HG03039 (cell line): ENCODE measurements around the gene SNPH.

Experiments
- ATAC-seq: cut with Tn5 transposase; IDR thresholded peaks from one replicate; pipeline ENCODE4 v1.9.1; 2021; ENCODE audit warnings: mild to moderate bottlenecking, moderate library complexity; ENCODE audit not compliant: unreplicated experiment

The SNPH gene

GRCh38 chr20:1305712-1306111 lies 39.6 kb downstream of the SNPH start:
- ATAC-seq = no peak

DNA sequence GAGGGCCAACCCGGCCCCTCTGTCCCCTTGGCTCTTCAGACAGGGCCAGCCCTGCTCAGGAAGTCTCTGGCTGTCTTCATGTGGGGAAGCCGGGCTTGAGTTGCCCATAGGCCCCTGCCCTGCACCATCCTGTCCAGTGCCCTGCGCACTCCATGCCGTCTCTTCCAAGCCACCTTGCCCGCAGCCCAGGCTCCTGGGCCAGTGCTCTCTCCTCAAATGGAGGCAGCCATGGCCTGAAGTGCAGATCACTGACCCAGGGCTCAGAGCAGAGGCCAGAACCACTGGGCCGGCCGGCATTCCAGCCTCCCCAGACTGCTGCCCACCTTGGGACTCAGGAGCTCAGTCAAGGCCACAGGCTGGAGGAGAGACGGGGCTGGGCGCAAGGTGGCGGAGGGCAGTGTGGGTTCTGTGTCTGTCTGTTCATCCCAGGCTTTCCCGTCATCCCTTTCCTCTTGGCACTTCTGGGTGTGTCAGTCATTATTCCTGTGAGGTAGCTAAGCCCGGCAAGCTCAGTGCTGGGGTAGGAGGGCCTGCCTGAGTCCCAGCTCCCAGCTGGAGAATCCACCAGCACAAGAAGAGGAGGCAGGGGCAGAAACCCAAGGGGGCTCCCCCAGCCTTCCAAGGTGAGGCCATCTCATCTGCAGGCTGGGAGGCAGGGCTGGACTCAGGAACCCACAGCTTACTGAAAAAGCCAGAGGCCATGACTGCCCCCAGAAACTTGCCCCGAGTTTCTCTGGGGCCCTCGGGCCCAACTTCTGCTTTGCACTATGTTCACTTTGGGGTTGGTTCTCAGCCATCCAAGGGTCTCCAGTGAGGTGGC lies 40.4 kb downstream of the SNPH start:
- ATAC-seq = no peak

- ATAC-seq = no peak
Measured at GRCh38 chr20:1307171-1307570, 41.1 kb downstream of the SNPH start.

DNA sequence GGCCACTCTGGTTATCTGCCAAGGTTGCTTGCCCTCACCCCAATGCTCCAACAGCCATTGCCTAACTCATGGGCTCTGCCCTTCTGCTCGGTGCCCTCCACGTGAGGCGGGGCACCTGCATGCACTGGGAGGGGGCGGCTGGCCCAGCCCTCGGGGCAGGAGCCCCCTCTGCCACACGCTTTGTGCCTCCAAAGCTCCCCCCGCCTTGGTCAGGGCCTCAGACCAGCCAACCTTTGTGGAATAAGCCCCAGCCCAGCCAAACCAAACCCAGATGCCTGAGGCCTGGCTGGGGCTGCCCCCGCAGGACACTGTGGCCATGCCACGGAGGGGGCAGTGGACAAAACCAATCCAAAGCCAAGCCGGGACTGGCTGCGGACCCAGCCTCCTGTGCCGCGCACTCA lies 41.5 kb downstream of the SNPH start:
- ATAC-seq = no peak

DNA sequence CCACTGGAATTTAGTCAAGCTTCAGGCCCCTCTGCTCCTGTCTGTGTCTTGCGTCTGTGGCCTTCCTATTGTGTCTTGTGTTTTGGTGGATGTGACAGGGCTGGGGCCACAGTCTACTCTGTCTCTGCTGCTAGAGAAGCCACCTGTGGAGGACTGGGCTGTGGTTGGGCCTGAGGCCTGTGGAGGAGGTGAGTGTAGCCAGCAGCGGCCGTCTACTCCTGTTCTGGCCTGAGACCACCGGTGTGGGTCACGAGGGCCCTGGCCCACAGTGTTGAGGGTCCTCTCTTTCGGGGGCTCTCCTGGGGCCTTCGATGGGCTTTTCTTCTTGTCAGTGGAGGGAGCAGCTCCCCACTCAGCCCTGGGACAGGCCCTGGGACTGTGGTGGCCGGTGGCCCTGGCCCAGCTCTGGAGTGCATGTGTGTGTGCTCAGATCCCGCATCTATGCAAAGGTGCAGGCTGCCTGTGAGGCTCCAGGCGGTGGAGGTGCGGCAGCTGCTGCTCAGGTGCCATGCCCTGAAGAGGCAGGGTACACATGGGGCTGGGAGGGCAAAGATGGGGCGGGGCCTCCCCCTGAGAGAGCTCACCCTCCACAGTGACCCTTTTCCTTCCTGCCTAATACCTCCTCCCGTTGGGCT lies 42.1 kb downstream of the SNPH start:
- no peak for ATAC-seq

- ATAC-seq = no peak
Measured at GRCh38 chr20:1308702-1309095, 42.6 kb downstream of the SNPH start.

GRCh38 chr20:1309439-1309847 lies 43.3 kb downstream of the SNPH start:
- no peak for ATAC-seq

- ATAC-seq = no peak
Measured at GRCh38 chr20:1310071-1310470, 44.0 kb downstream of the SNPH start.

- no peak for ATAC-seq
Measured at GRCh38 chr20:1310506-1311190, 44.6 kb downstream of the SNPH start.

DNA sequence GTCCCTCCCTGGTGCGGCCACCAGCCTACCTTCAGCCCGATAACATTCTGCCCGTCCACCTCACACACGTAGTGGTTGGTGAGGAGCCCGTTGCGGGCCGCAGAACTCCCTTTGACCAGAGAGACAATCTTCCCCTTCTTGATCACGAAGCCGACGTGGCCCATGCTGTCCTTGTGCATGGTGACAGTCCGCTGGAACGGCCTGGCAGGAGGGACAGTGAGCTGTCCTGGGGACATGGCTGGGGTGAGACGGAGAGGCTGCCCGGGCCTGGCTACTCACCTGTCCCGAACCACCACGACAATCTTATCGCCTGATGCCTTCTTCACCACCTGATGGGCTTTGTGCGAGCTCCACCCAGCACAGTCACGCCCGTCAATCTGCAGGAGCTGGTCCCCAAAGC lies 46.2 kb downstream of the SNPH start:
- no peak for ATAC-seq

- ATAC-seq = no peak
Measured at GRCh38 chr20:1312904-1313235, 46.8 kb downstream of the SNPH start.

DNA sequence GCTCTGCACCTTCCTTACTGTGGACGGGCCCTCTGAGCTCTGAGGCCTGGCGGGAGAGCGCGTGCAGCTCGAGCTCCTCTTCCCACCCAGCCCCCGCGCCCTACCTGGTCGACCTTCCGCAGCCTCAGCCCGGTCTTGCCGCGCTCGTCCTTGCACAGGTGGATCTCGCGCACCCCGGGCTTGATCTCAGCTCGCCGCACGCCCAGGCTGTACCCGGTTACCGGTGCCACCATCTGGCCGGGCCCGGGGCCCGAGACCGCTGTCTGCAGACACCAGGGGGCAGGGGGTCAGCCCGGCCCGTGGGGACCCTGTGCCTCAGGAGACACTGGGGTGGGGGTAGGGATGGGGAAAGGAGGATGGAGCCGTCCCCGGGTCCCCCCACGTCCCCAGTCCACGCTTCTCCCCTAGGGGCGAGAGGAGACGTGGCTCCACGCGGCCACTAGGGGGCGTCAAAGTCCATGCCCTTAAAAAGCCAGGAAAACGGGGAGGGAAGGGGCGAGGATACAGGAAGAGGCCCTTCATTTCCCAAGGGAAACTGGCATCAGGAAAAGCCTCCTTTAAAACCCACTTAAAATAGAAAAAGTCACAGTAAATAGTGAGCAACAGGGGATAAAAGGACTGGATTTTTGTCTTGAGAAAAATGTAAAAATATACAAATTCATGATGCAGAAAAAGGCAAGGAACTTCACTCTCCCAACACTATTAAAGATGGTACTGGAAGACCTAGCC lies 47.3 kb downstream of the SNPH start:
- no peak for ATAC-seq

- no peak for ATAC-seq
Measured at GRCh38 chr20:1315804-1316203, 49.7 kb downstream of the SNPH start.

- ATAC-seq = no peak
Measured at GRCh38 chr20:1317545-1318255, 51.6 kb downstream of the SNPH start.

- no peak for ATAC-seq
Measured at GRCh38 chr20:1319051-1319450, 53.0 kb downstream of the SNPH start.

DNA sequence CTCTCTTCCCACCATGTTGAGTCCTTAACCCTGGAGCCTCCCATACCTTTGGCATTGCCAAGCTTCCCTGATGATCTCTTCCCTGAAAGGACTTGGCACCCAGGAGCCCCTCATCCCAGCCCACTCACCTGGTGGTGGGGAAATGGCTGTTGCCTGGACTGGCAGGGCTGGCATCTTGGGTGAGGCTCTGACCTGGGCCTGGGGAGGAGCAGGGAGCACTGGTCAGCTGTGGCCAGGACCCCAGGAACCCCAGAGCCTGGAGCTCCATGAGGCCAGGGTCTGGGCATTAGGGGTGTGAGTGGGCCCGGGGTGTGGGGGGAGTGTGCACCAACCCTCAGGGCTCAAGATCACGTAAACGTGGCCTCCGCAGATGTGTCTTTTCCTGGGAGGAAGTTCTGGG lies 53.4 kb downstream of the SNPH start:
- ATAC-seq = no peak

- no peak for ATAC-seq
Measured at GRCh38 chr20:1320016-1320415, 53.9 kb downstream of the SNPH start.

DNA sequence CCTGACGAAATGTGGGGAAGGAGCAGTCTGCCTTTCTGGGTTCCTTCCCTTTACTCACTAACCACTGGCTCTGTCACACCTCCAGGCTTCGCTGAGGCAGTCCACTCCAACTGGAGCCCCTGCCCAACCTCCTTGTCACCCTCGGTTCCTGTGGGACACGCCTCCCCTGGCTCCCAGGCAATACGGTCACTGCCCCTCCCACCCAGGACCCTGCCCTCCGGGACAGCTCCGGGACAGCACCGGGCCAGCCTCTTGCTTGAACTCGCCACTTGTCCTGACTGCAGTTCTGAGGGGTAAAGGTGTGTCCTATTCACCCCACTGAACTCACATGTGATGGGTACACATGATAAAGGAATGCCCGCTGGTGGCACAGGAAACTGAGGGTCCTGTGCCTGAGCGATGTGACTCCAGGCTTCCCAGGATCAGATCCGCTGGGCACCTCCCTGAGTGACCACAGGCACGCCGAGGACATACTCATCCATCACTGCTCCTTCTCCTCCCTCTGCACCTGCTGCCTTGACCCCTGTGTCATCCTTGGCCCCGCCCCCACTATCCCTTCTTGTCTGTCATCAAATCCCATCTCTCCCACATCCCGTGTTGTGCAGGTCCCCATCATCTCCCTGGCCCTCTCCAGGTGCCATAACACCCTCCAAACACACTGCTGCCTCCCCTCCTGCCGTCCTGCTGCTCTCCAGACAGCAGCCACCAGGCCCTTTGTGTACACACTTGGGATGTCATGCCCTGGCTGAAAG lies 55.0 kb downstream of the SNPH start:
- ATAC-seq = no peak

DNA sequence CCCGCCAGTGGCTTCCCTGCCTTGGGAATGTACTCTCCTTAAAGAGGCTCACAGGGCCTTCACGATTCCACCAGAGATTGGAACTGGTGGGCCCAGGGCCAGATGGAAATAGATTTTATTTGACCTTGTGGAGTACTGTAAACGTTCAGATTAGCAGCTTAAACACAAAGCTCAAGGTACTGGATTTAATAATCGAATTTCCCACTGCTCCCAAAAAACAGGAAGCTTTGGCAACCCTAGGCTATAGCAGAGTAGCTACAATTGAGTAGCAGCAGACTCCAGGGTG lies 55.5 kb downstream of the SNPH start:
- no peak for ATAC-seq

DNA sequence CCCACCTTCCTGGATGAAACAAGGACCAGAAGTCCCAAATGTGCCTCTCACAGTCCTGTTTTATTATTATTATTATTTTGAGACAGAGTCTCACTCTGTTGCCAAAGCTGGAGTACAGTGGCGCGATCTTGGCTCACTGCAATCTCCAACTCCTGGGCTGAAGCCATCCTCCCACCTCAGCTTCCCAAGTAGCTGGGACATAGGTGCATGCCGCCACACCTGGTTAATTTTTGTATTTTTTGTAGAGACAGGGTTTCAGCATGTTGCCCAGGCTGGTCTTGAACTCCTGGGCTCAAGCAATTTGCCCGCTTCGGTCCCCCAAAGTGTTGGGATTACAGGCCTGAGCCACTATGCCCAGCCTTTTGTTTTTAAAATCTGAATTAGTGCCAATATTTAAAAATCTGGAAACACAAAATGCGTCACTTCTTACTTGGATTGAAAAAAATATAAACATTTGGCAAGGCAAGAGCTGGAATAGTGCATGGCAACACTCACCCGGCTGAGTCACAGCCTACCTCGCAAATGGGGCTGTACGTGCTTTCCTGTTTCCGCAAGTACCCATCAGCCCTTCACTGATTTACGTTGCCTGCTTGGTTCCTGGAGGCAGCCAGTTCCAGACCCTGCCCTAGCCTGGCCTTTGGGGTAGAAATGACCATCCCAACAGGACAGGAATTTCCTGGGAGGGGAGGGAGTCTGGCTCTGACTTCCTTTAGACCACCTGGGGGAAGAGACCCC lies 56.6 kb downstream of the SNPH start:
- ATAC-seq = no peak
